Astrocyte of the cerebellum (primary cell): ENCODE measurements around the gene GTF3C4.

Experiments
- DNase-seq: peaks from one replicate; pipeline ENCODE4 v3.0.0-alpha.2; 2011; ENCODE audit warnings: low read depth
- H3K4me3 ChIP-seq: 2 replicates; pipeline ENCODE4 v1.5.1; 2011; ENCODE audit warnings: mild to moderate bottlenecking, low read depth, low read length, moderate library complexity
- CTCF ChIP-seq: IDR thresholded peaks from 2 replicates; pipeline ENCODE4 v1.5.1; 2012; ENCODE audit warnings: low read length, low read depth, moderate library complexity, mild to moderate bottlenecking; ENCODE audit errors: missing control alignments
- in situ Hi-C: cut with HindIII; loops from 2 replicates; pipeline ENCODE4 v1.10.0; 2017; ENCODE audit warnings: low sequenced_read_pairs

Gene GTF3C4

GRCh38 chr9:132731230-132731629, 61.0 kb downstream of the GTF3C4 start:
- H3K4me3 ChIP-seq, result no peak overlapping the region
- DNase-seq, result no peak
- TF ChIP-seq CTCF, result no peak
- in situ Hi-C loops, result no loop called here

- no peak for DNase-seq
- no peak overlapping the region for H3K4me3 ChIP-seq
- in situ Hi-C loops, result no loop called here
- TF ChIP-seq CTCF, result no peak
Measured at GRCh38 chr9:132732326-132733259, 62.3 kb downstream of the GTF3C4 start.

- in situ Hi-C loops, result no loop called here
- no peak for TF ChIP-seq CTCF
- no peak overlapping the region for H3K4me3 ChIP-seq
- no peak for DNase-seq
Measured at GRCh38 chr9:132733260-132733815, 63.1 kb downstream of the GTF3C4 start.

GRCh38 chr9:132739710-132740310, 69.5 kb downstream of the GTF3C4 start:
- no peak for DNase-seq
- in situ Hi-C loops, result no loop called here
- no peak overlapping the region for H3K4me3 ChIP-seq
- TF ChIP-seq CTCF, result no peak

GRCh38 chr9:132740526-132741309, 70.5 kb downstream of the GTF3C4 start:
- in situ Hi-C loops, result no loop called here
- no peak for TF ChIP-seq CTCF
- no peak for DNase-seq

GRCh38 chr9:132742821-132743311, 72.6 kb downstream of the GTF3C4 start:
- no peak for DNase-seq
- in situ Hi-C loops, result no loop called here
- no peak for TF ChIP-seq CTCF
- H3K4me3 ChIP-seq, result no peak overlapping the region

More at GRCh38 chr9:132740526-132741309, 70.5 kb downstream of the GTF3C4 start:
- H3K4me3 ChIP-seq, result no peak overlapping the region
